ENCODE measurements around the gene SAE1. TPM values are rescaled to one million over a fixed set of nuclear protein-coding genes. Genes with fewer than 3 reads are reported as not detected.

Gene SAE1
- 100 to 1,000 TPM; 154 to 157 TPM for total RNA-seq

DNA sequence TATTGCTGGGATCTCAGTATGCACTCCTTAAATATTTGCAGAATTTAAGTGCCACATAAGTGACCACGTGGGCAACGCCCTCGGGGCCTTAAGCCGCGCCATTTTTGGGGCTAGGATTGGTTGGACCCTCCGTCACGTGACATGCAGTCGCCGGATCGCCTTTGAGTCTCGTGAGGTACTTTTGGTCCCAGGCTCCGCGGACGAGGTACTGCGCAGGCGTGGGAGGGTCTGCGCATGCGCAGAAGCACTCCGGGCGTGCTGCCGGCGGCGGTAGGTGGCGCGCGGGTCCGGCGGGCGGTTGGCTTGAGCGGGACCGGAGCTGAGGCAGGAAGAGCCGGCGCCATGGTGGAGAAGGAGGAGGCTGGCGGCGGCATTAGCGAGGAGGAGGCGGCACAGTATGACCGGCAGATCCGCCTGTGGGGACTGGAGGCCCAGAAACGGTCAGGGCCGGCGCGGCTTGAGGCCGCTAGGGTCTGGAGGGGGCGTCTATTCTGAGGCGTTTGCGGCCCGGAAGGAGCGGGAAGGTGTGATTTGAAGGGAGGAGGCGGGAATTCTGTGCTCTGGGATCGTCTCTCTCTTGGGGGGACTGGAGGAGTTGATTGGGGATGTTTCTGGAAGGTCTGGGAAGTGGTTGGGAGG lies at the start of gene SAE1:
Gene SAE1, plus strand, starts transcription at position 247 of the 639 bp plus-strand sequence. Its CDS starts 96 bp downstream, at position 343.
- peaks cover 4% of the 10 kb centered on the region for H3K9me3 Mint-ChIP-seq
- intact Hi-C loops (cut with micrococcal nuclease), result loop anchor here (1.0 to 2.0 kb wide), 3 partner anchors 17 to 114 kb away; partner anchors contain the start of gene ZC3H4
- peaks cover 47% of the 10 kb centered on the region for H3K4me1 Mint-ChIP-seq (ENCODE audit: low read depth)
- H3K27me3 Mint-ChIP-seq, result peaks cover 4% of the 10 kb centered on the region
- ChIA-PET CTCF (interaction anchor here (0.6 to 2.7 kb wide), 22 partner anchors 9 to 231 kb away, joined by 3 to 48 read pairs (median 4); partner anchors contain the start of gene ZC3H4), POLR2A (interaction anchor here (0.9 to 2.8 kb wide), 13 partner anchors 11 to 113 kb away, joined by 3 to 22 read pairs (median 4); partner anchors contain the start of gene ZC3H4)
- H3K36me3 Mint-ChIP-seq, result peaks cover 35% of the 10 kb centered on the region
- H3K27ac Mint-ChIP-seq, result peak within 1 kb of the TSS; percentile 94
- peak within 1 kb of the TSS; percentile 99 for H3K4me3 Mint-ChIP-seq
- DNase-seq, result peak; percentile 97

DNA sequence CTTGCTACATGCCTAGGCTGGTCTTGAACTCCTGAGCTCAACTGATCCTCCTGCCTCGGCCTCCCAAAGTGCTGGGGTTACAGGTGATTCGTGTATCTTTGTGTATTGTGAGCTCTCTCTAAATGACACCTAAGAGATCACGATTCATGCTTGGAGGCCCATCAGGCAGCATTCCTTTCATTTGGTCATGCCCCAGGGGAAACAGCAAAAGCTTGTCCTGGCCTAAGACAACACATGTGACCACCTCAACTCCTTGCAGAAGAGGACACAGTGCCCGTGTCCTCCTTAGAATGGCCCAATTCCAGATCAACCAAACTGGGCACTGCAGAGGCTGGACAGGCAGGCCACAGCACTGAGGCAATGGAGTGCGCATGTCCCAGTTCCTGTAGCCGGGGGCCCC lies 49.5 kb upstream of the SAE1 start:
- Mint-ChIP-seq H3K36me3 (peaks cover 54% of the 10 kb centered on the region), H3K4me1 (ENCODE audit: low read depth) (no peaks in the 10 kb centered on the region), H3K27me3 (no peaks in the 10 kb centered on the region), H3K27ac (peak overlapping the region; percentile 49), H3K4me3 (no peak overlapping the region), H3K9me3 (no peaks in the 10 kb centered on the region)
- ChIA-PET POLR2A (interaction anchor here (1.5 to 1.9 kb wide), 2 partner anchors 13 to 32 kb away, joined by 7 read pairs; partner anchors contain the start of gene ZC3H4), CTCF (interaction anchor here (0.9 to 5.4 kb wide), 9 partner anchors 13 to 163 kb away, joined by 3 to 82 read pairs (median 10); partner anchors contain the start of gene ZC3H4)
- DNase-seq, result no peak
- intact Hi-C loops (cut with micrococcal nuclease), result no loop called here

DNA sequence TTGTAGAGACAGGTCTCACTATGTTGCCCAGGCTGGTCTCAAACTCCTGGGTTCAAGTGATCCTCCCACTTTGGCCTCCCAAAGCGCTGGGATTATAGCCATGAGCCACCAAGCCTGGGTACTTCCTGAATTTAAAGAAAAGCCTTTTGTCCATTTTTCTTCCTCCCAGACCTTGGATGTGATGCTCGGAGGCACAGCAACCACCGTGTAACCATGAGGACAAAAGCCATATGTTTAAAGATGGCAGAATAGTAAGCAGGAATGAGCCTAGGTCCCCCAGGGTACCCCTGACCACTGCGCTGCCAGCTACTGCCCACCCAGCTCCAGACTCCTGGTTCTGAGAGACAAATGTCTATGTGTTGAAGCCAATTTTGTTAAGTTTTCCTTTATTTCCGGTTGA lies 48.1 kb upstream of the SAE1 start:
- no peaks in the 10 kb centered on the region for H3K9me3 Mint-ChIP-seq
- no peaks in the 10 kb centered on the region for H3K27me3 Mint-ChIP-seq
- CTCF ChIA-PET, result interaction anchor here (1.2 to 5.4 kb wide), 3 partner anchors 41 to 164 kb away, joined by 3 to 82 read pairs (median 3); no protein-coding TSS in a partner anchor
- no peak overlapping the region for H3K27ac Mint-ChIP-seq
- DNase-seq, result no peak
- no peaks in the 10 kb centered on the region for H3K4me1 Mint-ChIP-seq (ENCODE audit: low read depth)
- intact Hi-C loops (cut with micrococcal nuclease), result no loop called here
- POLR2A ChIA-PET, result interaction anchor here (1.7 kb wide), 1 partner anchor 31 kb away, joined by 4 read pairs; the partner anchor contains the start of gene ZC3H4
- H3K4me3 Mint-ChIP-seq, result no peak overlapping the region
- peaks cover 51% of the 10 kb centered on the region for H3K36me3 Mint-ChIP-seq

DNA sequence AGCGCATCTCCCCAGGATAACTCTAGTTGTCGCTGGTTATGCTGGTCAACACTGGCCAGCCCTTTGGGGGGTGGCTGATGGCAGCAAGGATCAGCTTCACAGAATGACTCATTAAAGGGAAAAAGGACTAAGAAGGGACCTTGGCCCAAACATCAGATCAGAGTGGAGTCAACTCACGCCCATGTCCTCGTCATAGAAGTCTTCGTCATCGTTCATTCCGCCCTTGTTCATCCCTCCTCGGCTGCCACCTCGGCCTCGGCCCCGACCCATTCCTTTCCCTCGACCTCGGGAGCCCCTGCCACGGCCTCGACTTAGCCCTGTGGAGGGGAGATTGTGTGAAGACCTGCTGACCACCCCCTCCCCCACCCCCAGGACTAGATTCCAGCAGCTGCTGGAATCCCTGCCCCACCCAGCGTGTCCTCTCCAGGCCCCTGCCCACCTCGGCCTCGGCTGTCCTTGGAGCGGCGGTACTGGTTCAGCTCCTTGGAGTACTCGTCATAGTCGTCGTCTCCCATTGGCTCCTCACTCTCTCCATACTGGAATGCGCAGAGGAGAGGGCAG lies 45.7 kb upstream of the SAE1 start:
- POLR2A ChIA-PET, result interaction anchor here (0.6 kb wide), 1 partner anchor 71 kb away, joined by 3 read pairs; no protein-coding TSS in a partner anchor
- Mint-ChIP-seq H3K4me3 (no peak overlapping the region), H3K27me3 (no peaks in the 10 kb centered on the region), H3K36me3 (peaks cover 53% of the 10 kb centered on the region), H3K4me1 (ENCODE audit: low read depth) (no peaks in the 10 kb centered on the region), H3K9me3 (no peaks in the 10 kb centered on the region), H3K27ac (peak overlapping the region; percentile 19)
- intact Hi-C loops (cut with micrococcal nuclease), result no loop called here
- DNase-seq, result no peak
- CTCF ChIA-PET, result interaction anchor here (1.6 kb wide), 1 partner anchor 72 kb away, joined by 4 read pairs; no protein-coding TSS in a partner anchor

DNA sequence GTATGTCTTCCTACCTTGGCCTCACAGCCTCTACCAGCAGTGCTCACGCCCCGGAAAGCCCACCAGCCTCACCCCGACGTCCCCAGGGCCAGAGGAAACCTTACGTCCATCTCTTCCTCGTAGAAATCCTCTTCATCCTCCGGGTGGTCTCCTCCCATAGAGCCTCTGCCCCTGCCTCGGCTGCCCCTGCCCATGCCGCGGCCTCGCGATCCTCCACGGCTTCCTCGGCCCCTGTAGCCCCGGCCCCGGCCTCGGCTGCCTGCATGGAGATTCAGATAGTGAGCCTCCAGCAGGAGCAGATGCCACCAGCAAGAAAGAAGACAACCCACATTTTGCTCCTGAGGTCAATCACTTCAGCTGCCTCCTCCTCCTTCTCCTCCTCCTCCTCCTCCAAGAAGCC lies 44.4 kb upstream of the SAE1 start:
- H3K4me3 Mint-ChIP-seq, result no peak overlapping the region
- no peaks in the 10 kb centered on the region for H3K9me3 Mint-ChIP-seq
- H3K27me3 Mint-ChIP-seq, result no peaks in the 10 kb centered on the region
- intact Hi-C loops (cut with micrococcal nuclease), result no loop called here
- H3K4me1 Mint-ChIP-seq (ENCODE audit: low read depth), result peaks cover 6% of the 10 kb centered on the region
- ChIA-PET CTCF (no interaction called here), POLR2A (no interaction called here)
- DNase-seq, result no peak
- peaks cover 56% of the 10 kb centered on the region for H3K36me3 Mint-ChIP-seq
- H3K27ac Mint-ChIP-seq, result no peak overlapping the region

DNA sequence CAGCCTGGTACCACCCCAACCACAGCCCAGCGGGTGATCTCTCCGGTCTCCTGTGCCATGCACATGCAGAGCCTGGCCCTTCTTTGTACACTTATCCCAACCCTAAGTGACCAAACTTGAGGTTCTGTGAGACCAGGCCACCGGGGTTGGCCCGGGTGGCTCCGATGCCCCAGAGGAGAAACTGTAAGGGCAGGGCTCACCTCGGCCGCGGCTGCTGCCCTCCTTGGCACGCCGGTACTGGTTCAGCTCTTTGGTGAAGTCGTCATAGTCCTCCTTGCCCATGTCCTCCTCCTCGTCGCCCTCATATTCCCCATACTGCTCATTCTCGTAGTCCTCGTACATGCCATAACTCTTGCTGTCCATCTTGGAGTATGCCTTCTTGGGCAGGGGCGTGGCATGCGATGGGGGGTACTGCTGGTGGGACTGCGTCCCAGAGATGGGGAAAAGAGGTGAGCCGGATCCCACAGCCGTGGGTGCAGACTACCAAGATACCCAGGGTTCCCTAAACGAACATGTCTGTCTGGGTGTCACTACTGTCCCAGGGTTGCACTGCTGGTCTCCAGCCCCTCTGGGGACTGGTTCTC lies 40.8 kb upstream of the SAE1 start:
- no peak for DNase-seq
- Mint-ChIP-seq H3K36me3 (peaks cover 61% of the 10 kb centered on the region), H3K9me3 (no peaks in the 10 kb centered on the region), H3K27ac (peak overlapping the region; percentile 32), H3K4me1 (ENCODE audit: low read depth) (peaks cover 28% of the 10 kb centered on the region), H3K4me3 (no peak overlapping the region), H3K27me3 (no peaks in the 10 kb centered on the region)
- intact Hi-C loops (cut with micrococcal nuclease), result loop anchor here (5.0 kb wide), 1 partner anchor 53 kb away; no protein-coding TSS in a partner anchor
- ChIA-PET CTCF (interaction anchor here (0.6 kb wide), 1 partner anchor 297 kb away, joined by 5 read pairs; no protein-coding TSS in a partner anchor), POLR2A (no interaction called here)

DNA sequence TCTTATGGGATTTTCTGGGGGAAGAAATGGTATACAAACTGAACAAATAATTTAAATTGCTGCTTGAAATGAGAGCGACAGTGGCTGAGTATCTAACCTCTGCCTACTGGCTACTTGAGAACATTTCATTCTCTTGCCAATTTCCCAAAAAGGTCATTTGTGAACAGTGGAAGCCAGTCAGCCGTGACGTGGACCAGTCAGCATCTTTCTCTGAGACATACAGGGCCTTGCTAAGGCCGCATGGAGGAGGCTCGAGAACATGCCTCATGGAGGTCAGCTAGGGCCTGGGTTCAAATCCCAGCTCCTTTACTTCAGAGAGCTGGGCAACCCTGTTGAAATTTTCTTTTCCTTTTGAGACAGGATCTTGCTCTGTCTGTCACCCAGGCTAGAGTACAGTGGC lies 37.4 kb upstream of the SAE1 start:
- H3K4me1 Mint-ChIP-seq (ENCODE audit: low read depth), result peaks cover 58% of the 10 kb centered on the region
- intact Hi-C loops (cut with micrococcal nuclease), result loop anchor here (5.0 kb wide), 1 partner anchor 56 kb away; no protein-coding TSS in a partner anchor
- no peaks in the 10 kb centered on the region for H3K27me3 Mint-ChIP-seq
- ChIA-PET CTCF (interaction anchor here (0.9 to 3.7 kb wide), 6 partner anchors 13 to 151 kb away, joined by 3 to 26 read pairs (median 5); no protein-coding TSS in a partner anchor), POLR2A (interaction anchor here (0.6 to 9.1 kb wide), 4 partner anchors 12 to 436 kb away, joined by 3 to 205 read pairs (median 5); partner anchors contain the start of gene ZC3H4)
- H3K27ac Mint-ChIP-seq, result peak overlapping the region; percentile 98
- H3K4me3 Mint-ChIP-seq, result peak overlapping the region; percentile 77
- peaks cover 48% of the 10 kb centered on the region for H3K36me3 Mint-ChIP-seq
- peak; percentile 35 for DNase-seq
- H3K9me3 Mint-ChIP-seq, result no peaks in the 10 kb centered on the region

DNA sequence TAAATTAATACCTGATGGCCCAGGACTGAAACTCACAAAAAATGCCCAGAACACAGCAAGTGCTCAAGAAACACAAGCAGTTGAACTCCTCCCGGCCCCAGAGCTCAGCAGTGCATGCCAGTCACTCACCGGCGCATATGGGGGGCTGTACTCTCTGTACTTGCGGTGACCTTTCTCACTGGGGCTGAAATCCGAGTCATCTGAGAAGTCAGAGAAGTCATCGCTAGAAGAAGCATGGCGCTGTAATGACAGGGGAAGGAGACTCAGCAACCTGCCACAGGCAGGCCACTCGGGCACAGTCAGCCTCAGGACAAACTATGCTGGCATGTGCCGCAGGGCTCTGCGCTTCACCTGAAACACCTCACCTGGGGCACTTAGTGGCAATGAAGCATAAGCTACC lies 36.8 kb upstream of the SAE1 start:
- Mint-ChIP-seq H3K9me3 (no peaks in the 10 kb centered on the region), H3K27ac (peak overlapping the region; percentile 98), H3K4me3 (peak overlapping the region; percentile 77), H3K4me1 (ENCODE audit: low read depth) (peaks cover 64% of the 10 kb centered on the region), H3K36me3 (peaks cover 48% of the 10 kb centered on the region), H3K27me3 (no peaks in the 10 kb centered on the region)
- CTCF ChIA-PET, result interaction anchor here (0.9 to 3.7 kb wide), 7 partner anchors 14 to 150 kb away, joined by 3 to 26 read pairs (median 5); no protein-coding TSS in a partner anchor
- POLR2A ChIA-PET, result interaction anchor here (0.9 to 9.1 kb wide), 4 partner anchors 13 to 437 kb away, joined by 3 to 205 read pairs (median 6); partner anchors contain the start of gene ZC3H4
- intact Hi-C loops (cut with micrococcal nuclease), result loop anchor here (1.0 to 5.0 kb wide), 2 partner anchors 19 to 57 kb away; partner anchors contain the start of gene ZC3H4
- peak; percentile 78 for DNase-seq

DNA sequence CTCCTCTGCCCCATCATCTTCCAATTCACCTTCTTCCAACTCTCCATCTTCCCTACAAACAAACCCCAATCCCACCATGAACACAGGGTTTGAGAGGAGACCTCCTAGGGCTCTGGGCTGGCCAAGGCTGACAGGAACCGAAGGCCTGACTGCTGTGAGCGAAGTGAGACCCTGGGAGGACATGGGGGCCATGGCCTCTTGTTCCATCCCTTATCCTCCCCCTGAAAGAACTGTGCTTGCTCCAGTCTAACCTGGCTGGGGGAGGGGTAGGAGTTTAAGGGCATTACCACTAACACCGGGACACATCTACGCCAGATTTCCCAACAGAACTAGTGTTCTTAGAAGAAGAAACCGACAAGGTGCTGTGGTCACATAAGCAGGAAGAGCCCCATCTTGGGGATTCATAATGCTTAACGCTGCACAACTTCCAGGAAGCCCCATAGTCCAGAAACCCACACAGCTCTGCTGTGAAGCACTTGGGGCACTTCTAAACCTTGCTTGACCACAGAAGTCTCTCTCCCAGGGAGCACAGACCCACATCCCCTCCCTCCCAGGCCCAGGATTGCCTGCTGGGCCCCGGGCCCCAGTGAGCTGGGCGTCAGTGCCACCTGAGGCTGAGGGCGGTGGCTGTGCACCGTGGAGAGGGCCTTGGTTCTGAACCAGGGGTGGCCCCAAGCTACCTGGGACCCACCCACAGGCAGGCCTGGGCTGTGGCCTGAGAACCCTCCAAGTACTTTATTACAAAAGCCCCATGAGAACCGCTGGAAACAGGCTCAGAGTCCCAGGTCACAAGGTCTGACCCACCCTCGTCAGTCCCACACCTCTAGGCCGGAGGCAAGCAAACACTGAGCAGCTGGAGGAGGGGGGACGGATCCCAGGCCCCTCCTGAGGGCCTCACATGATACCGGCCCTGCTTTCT lies 35.8 kb upstream of the SAE1 start:
- CTCF ChIA-PET, result interaction anchor here (0.8 to 3.7 kb wide), 15 partner anchors 11 to 329 kb away, joined by 3 to 26 read pairs (median 4); partner anchors contain the start of gene ZC3H4
- Mint-ChIP-seq H3K36me3 (peaks cover 41% of the 10 kb centered on the region), H3K27me3 (no peaks in the 10 kb centered on the region), H3K9me3 (no peaks in the 10 kb centered on the region), H3K4me3 (peak overlapping the region; percentile 77), H3K27ac (peak overlapping the region; percentile 98), H3K4me1 (ENCODE audit: low read depth) (peaks cover 66% of the 10 kb centered on the region)
- POLR2A ChIA-PET, result interaction anchor here (0.6 to 9.1 kb wide), 8 partner anchors 14 to 1713 kb away, joined by 3 to 205 read pairs (median 6); partner anchors contain the start of genes SAE1 and ZC3H4
- intact Hi-C loops (cut with micrococcal nuclease), result loop anchor here (1.0 to 5.0 kb wide), 3 partner anchors 12 to 58 kb away; partner anchors contain the start of gene ZC3H4
- DNase-seq, result peak; percentile 83

DNA sequence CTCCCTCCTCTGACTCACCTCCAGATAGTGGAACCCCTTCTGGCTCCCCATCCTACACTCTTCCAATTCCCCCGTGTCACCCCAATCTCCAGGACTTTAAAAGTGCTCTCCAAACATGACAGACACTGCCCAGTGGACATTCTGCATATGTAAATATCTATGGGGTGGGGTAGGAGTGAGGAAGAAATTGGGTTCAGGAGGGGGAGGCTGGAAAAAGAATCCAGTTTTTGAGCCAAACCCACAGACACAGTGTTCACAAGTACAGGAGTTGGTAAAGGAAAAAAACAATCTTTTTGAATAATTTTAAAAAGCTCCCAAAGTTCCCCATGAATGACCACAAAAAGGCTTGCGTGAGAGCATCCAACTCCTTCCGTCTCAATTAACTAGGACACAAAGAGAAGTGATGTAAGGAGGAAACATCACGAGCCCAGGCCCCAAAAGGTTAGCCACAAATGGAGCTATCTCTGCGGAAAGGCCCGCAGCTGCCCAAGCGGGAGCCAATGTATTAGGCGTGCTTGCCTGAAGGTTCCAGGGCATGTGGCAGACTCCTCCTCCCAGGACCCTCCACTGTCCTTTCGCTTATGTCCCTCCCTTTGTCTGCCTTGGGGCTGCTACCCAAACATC lies 35.0 kb upstream of the SAE1 start:
- peaks cover 33% of the 10 kb centered on the region for H3K36me3 Mint-ChIP-seq
- ChIA-PET POLR2A (interaction anchor here (0.6 to 9.1 kb wide), 8 partner anchors 14 to 1714 kb away, joined by 3 to 205 read pairs (median 6); partner anchors contain the start of genes SAE1 and ZC3H4), CTCF (interaction anchor here (0.7 to 3.7 kb wide), 14 partner anchors 9 to 330 kb away, joined by 3 to 26 read pairs (median 3); partner anchors contain the start of gene ZC3H4)
- peak; percentile 38 for DNase-seq
- no peaks in the 10 kb centered on the region for H3K9me3 Mint-ChIP-seq
- H3K4me1 Mint-ChIP-seq (ENCODE audit: low read depth), result peaks cover 71% of the 10 kb centered on the region
- no peaks in the 10 kb centered on the region for H3K27me3 Mint-ChIP-seq
- H3K27ac Mint-ChIP-seq, result peak overlapping the region; percentile 98
- H3K4me3 Mint-ChIP-seq, result peak overlapping the region; percentile 77
- intact Hi-C loops (cut with micrococcal nuclease), result loop anchor here (1.0 kb wide), 1 partner anchor 12 kb away; no protein-coding TSS in a partner anchor

Data from activated CD4-positive, alpha-beta memory T cell treated with anti-CD3 and anti-CD28 coated beads for 36 hours (primary cell).